HG03354 (cell line): ENCODE data around the gene TMEM145.
A peak's percentile ranks its signal among the peaks of the same experiment; 100 is the strongest.

Experiments used
- ATAC-seq: cut with Tn5 transposase; IDR thresholded peaks from one replicate; pipeline ENCODE4 v1.9.1; 2021; ENCODE audit warnings: mild to moderate bottlenecking; ENCODE audit not compliant: unreplicated experiment, poor library complexity, severe bottlenecking

Gene TMEM145

GRCh38 chr19:42287827-42288107, 25.3 kb upstream of the TMEM145 start:
- ATAC-seq = no peak

DNA sequence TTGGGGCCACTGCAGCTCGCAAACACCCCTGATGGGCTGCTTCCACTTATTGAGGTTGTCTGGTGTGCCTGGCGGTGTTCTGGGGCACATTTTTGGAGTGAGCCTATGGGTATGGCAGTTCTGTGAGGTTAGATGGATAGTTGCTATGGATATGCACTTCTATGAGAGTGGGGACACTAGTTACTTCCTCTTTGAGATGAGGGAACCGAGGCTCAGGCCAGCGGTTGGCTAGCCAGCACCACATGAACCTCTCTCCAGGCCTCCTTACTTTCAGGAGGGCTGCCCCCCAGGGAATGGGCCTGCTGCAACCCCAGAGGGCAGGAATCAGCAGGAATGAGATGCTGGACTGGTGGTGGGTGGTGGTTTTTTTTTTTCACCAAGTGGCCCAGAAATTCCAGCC, 24.7 kb upstream of the TMEM145 start:
- ATAC-seq = no peak

GRCh38 chr19:42288881-42289555, 24.1 kb upstream of the TMEM145 start:
- ATAC-seq = no peak

DNA sequence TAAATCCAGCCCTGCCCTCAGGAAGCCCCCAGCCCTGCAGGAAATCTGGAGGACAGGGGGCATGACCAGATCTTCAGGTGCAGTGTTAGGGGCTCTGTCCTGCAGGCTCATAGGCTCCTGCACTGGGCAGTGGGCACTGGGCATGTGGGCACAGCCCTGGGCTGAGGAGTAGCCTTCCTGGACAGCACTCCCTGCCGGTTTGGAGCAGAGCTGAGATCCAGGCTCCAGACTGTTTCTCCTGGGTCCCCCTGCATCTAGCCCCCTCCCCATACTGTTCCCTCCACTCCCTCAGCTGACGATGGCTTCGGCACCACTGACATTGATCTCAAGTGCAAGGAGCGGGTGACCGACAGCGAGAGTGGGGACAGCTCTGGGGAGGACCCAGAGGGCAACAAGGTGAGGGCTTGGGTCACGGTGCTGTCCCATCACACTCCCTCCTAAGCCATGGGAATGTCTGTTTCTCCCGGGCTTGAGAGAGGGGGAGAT, 23.5 kb upstream of the TMEM145 start:
- no peak for ATAC-seq

- no peak for ATAC-seq
These were observed 23.0 kb upstream of the TMEM145 start for GRCh38 chr19:42290136-42290522.

- ATAC-seq = no peak
These were observed 22.3 kb upstream of the TMEM145 start for GRCh38 chr19:42290523-42291434.

DNA sequence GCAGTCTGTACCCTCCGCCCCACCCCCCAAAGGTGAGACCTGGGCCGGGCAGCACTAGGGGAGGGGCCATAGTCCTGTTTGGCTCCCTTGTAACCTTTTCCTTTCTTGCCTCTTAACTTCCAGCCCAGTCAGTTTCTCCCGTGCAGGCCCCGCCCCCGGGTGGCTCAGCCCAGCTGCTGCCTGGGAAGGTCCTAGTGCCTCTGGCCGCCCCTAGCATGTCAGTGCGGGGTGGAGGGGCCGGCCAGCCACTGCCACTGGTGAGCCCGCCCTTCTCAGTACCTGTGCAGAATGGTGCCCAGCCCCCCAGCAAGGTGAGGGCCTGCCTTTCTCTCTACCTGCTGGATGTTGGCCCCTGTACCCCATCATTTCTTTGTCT, 21.7 kb upstream of the TMEM145 start:
- ATAC-seq = no peak

DNA sequence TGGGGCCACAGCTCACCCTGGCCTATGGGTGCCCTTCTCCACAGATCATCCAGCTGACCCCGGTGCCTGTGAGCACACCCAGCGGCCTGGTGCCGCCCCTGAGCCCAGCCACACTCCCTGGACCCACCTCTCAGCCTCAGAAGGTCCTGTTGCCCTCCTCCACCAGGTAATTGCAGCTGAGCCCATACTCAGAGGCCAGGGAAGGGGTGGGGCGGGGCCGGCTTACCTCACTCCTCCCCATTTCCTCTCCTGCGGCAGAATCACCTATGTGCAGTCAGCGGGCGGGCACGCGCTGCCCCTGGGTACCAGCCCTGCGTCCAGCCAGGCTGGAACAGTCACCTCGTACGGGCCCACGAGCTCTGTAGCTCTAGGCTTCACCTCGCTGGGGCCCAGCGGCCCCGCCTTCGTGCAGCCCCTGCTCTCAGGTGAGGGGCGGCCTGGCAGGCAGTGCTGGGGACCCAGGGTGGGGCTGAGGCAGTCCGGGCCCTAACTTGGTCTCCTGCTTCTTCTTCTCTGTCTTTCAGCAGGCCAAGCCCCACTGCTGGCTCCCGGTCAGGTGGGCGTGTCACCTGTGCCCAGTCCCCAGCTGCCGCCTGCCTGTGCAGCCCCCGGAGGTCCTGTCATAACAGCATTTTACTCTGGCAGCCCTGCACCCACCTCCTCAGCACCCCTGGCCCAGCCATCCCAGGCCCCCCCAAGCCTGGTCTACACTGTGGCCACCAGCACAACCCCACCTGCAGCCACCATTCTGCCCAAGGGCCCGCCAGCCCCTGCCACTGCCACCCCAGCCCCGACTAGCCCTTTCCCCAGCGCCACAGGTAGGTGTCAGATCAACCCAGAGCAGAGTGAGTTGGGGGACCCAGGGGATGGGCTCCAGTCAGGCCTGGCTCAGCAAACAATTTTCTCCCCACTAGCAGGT, 20.8 kb upstream of the TMEM145 start:
- ATAC-seq = no peak

- no peak for ATAC-seq
These were observed 20.1 kb upstream of the TMEM145 start for GRCh38 chr19:42292963-42293362.

DNA sequence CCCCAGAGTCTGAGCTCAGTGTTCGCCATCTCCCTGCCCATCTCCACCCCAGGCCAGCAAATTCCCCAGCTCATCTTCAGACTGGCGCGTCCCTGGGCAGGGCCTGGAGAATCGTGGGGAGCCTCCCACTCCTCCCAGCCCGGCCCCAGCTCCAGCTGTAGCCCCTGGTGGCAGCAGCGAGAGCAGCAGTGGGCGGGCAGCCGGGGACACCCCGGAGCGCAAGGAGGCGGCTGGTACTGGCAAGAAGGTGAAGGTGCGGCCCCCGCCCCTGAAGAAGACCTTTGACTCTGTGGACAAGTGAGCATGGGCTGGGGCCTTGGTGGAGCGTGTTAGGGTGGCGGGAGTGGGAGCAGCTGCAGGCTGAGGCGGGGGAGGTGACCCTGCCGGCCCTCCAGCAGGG, 19.6 kb upstream of the TMEM145 start:
- ATAC-seq = no peak

GRCh38 chr19:42293948-42294347, 19.2 kb upstream of the TMEM145 start:
- no peak for ATAC-seq

- ATAC-seq = no peak
These were observed 18.5 kb upstream of the TMEM145 start for GRCh38 chr19:42294471-42295137.

GRCh38 chr19:42295342-42295741, 17.8 kb upstream of the TMEM145 start:
- no peak for ATAC-seq

DNA sequence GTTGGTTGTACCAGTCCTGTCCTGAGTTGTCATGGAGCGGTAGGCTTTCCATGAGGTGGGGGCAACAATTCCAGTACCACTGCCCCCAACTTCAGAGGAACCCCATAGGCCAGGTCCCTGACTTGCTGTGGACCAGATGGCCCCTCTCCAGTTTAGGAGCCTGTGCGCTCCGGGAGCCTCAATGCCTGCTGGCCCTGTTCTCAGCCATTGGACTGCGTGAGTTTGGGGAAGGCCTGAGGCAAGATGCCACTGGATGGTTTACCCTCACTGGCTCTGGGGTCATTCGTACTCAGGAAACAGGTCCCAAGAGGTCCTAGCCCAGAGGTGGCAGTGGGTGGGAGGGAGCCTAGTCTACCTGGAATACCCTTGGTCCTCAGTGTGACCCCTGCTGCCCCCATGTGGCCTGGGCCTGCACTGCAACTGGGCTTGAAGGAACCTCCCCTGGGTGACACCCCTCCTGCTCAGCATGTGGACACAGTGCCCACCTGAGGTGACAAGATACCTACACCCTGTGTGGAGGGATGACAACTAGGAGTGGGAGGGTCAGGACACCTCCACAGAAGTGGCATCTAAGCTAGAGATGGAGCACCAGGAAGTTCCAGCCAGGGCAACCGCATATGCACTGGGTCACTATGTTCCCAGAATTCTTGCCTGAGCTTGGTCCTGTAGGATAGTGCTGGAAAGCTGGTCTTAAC, 17.1 kb upstream of the TMEM145 start:
- ATAC-seq = peak; percentile 51

GRCh38 chr19:42297039-42297438, 16.1 kb upstream of the TMEM145 start:
- ATAC-seq = no peak

DNA sequence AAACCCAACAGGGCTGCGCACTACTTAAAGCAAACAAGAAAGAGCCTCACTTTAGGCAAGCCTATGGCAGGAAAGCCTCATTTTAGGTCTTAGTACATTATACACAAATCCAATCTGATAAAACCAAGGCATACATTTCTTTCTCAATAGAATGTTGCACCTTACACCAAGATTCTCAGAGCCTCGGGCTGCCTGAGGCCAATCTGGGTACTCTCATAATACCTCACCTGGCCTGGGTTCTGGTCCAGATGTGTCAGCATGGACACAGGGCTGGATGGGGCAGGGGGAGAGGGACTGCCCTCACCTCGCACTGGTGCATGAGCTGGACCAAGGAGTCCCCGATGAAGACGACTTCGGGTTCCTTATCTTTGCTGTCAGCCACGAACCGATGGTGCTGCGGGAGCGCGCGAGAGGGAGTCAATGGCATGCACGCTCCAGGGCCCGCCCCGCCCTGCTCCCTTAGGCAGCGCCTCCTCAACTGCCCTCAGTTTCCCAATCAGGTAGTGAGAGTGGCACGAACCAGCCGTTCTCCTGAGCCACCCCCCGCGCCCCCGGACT, 11.4 kb upstream of the TMEM145 start, which contains the start of gene PRR19:
PRR19 (plus strand) TSS at position 487 of the 558 bp plus-strand sequence. CDS start 7,453 bp downstream, outside the sequence.
- peak; percentile 18 for ATAC-seq

GRCh38 chr19:42303101-42303464, 10.0 kb upstream of the TMEM145 start:
- no peak for ATAC-seq

GRCh38 chr19:42303876-42304275, 9.2 kb upstream of the TMEM145 start:
- no peak for ATAC-seq

DNA sequence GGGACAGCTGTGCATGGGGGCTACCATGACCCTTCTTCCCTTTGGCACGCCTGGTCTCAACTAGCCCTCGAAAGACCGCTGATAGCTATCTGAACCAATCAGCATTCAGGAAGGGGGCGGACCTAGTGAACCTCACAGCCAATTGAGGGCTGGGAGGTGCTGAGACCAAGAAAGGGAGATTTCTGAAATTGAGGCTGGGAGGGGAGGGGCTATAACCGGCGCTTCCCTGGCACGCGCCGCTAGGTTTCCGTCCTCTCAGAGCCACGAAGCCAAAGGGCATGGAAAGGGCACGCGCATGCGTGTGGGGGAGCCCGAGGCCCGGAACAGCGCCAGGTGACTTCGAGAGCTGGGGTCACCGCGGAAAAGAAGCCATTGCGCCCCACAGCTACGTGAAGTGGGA, 6.5 kb upstream of the TMEM145 start:
- no peak for ATAC-seq
